ENCODE results near the gene ABCC8. TPM values are rescaled to one million over a fixed set of nuclear protein-coding genes. Genes with fewer than 3 reads are reported as not detected.

The ABCC8 gene
- total and polyA plus RNA-seq, 9 of the 15 experiments (the other 6 are each of a cell fraction or from before 2014, with no cell fraction given): not detected

- TF ChIP-seq E2F8 (IDR thresholded peaks at IDR 0.05; ENCODE audit: low read depth, partially characterized antibody) (peak; percentile 42), U2AF1 (optimal IDR thresholded peaks at IDR 0.05; ENCODE audit: low read depth, low read length) (peak; percentile 48), HMGN3 (IDR thresholded peaks at IDR 0.05; ENCODE audit: borderline replicate concordance, extremely low read depth, insufficient read length, low read depth, low read length) (peak; percentile 78), E2F5 (CRISPR knock-in tag; IDR thresholded peaks at IDR 0.05) (no peak), TAF15 (IDR thresholded peaks at IDR 0.05; ENCODE audit: low read depth, low read length) (no peak), RB1 (IDR thresholded peaks at IDR 0.05; ENCODE audit: low read depth) (peak; percentile 82), CREB3L1 (IDR thresholded peaks at IDR 0.05; ENCODE audit: borderline replicate concordance, low read depth) (peak; percentile 23; the same call in 1 of the 2 replicates), PCBP1 (IDR thresholded peaks at IDR 0.05; ENCODE audit: low read depth, low read length, poor library complexity, severe bottlenecking) (peak; percentile 75), RBM15 (IDR thresholded peaks at IDR 0.05; ENCODE audit: insufficient read depth, low read length) (no peak), JUN (IDR thresholded peaks at IDR 0.05; ENCODE audit: borderline replicate concordance, low read depth, low read length) (0 out of 2 replicates have a peak, but pooled peaks have one; percentile 12), JUN (CRISPR knock-in tag; IDR thresholded peaks at IDR 0.05; ENCODE audit: borderline replicate concordance) (no peak), FOXK2 (conservative IDR thresholded peaks at IDR 0.05 in 1 of 2, IDR thresholded peaks at IDR 0.05 in 1 of 2; ENCODE audit: low read depth in 2 of 2) (peak in 1 of 2 experiments; percentile 9; a peak in 1 of 4 replicates), SIN3B (IDR thresholded peaks at IDR 0.05; ENCODE audit: low read depth) (peak; percentile 26; the same call in 1 of the 2 replicates), ZNF507 (tag; conservative IDR thresholded peaks at IDR 0.05) (no peak), ZNF75A (CRISPR knock-in tag; IDR thresholded peaks at IDR 0.05) (no peak), NRF1 (conservative IDR thresholded peaks at IDR 0.05 in 1 of 2, IDR thresholded peaks at IDR 0.05 in 1 of 2) (peak; percentile 16 to 39; a peak in 1 of 4 replicates), ZNF511 (CRISPR knock-in tag; IDR thresholded peaks at IDR 0.05) (peak; percentile 80)
These were observed 123.5 kb downstream of the ABCC8 start (continued) for GRCh38 chr11:17352950-17353820.
